HL-60/S4 treated with retinoic acid at 250 ng/mL for 4 days and 3 days (cell line): ENCODE measurements around the gene USP6NL.

Source experiments
- in situ Hi-C: fragments of 300-500 bp; cut with MboI; formaldehyde crosslinking; loops from 2 replicates; pipeline ENCODE4 v1.7.0; 2022; ENCODE audit warnings: low sequenced_read_pairs

The USP6NL gene

DNA sequence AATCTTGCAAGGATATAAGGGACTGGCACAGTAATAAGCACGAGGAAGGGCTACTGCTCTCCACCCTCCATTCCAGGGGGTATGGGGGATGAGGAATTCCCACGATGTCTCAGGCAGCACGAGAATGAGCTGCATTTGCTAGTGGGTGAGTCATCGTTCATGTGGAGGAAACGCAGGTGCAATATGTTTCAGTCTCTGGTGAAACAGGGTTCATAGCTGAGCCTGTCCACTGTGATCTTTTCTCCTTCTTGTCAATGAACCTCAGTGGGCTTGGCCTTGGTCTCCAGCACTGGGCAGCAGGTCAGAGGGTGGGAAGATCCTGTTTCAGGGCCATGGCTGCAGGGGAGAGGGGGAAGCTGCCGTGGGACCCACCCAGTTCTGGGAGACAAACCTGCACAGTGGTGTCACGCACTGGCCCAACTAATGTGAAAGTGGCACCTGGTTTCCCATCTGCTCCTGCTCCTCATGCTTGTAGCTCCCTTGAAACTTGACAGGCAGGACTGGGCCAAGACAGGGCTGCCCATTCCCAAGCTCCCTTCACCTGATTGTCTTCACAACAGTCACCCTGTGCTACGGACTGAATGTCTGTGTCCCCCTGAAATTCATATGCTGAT, 181.9 kb downstream of the USP6NL start:
- in situ Hi-C loops, result no loop called here

DNA sequence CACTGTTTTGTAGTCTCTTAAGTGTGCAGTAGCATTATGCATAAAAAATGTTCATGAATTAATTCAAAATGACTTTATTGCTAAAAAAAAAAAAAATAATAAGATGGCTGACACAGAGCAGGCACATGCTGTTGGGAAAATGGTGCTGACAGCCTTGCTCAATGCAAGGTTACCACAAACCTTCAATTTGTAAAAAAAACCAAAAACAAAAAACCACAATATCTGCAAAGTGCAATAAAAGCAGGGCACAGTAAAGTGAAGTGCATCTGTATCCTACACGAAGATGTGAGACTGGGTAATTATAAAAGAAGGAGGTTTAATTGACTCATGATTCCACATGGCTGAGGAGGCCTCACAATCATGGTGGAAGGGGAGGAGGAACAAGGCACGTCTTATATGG, 185.8 kb downstream of the USP6NL start:
- in situ Hi-C loops, result no loop called here

DNA sequence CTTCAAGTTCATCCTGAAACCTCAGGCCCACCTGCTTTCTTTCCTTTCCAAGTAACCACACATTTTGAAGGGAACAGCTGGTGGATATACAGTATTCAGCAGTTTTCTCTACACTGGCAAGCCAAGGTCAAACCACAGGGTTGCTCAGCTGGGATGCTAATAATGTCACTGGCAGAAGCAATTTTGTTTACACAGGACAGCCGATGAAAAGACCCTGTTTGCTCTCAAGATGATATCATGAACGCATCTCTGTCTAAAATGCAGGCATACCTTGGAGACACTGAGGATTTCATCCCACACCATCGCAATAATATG, 186.2 kb downstream of the USP6NL start:
- in situ Hi-C loops, result no loop called here

DNA sequence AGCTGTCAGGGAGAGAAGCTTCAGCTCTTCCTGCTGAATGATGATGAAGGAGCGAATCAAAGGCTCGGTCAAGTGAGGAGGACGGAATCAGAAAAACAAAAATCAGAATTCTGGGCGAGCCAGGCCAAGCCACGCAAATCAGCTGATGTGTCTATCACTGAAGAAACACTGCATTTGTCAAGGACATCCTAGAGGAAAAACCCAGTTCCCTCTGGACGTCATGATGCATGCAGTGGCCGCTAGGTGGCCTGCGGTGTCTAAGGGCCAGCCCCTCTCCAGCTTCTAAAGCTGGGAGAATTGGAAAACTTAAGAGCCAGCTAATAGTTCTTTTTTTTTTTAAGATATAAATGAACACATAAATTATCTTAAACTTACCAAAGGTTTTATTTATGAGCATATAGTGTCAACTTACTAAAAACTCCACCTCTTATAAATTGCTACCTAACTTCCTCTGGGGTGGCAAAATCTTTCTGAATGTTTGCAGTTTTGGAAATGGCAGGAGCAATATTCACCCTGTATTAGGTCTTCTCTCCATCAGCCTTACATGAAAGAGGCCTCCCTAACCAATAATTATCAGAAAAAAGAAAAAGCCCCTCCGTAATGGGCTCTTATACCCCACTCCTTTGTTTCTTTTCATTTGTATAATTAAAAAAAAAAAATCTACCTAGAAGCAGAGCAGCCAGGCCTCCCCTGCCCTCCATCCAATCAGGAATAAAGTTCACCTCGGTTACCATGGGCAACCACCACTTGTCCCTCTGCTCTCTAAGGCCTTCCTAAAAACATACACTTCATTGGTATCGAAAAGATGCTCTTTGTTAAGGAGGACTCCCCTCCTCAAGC, 186.8 kb downstream of the USP6NL start:
- in situ Hi-C loops, result no loop called here

DNA sequence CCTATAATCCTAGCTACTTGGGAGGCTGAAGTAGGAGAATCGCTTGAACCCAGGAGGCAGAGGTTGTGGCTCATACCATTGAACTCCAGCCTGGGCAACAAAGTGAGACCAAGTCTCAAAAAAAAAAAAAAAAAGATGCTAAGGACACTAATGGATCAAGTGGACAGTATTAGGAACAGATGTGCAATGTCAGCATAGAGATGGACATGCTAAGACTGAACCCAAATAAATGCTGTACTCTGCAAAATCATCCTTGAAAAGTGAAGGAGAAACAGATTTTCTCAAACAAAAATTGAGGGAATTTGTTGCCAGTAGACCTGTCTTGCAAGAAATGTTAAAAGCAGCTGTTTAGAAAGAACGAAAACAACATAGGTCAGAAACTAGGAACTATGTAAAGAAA, 194.5 kb downstream of the USP6NL start:
- in situ Hi-C loops, result no loop called here

DNA sequence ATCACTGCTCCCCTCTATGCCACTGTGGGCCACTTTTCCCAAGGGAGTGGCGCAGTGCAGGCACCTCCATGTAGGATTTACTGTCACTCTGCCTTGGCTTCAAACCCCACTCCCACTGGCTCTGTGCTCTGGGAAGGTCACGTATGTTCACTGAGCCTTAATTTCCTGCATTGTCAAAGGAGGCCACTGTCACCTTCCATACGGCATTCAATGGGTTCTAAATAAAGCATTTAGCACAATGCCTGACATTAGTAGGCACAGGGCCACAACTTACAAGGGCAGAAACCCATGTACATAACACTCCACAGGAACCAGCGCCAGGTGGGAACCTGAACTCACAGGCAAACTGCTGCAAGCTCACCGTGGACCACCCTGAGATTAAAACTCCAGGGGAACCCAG, 196.4 kb downstream of the USP6NL start:
- in situ Hi-C loops, result no loop called here

DNA sequence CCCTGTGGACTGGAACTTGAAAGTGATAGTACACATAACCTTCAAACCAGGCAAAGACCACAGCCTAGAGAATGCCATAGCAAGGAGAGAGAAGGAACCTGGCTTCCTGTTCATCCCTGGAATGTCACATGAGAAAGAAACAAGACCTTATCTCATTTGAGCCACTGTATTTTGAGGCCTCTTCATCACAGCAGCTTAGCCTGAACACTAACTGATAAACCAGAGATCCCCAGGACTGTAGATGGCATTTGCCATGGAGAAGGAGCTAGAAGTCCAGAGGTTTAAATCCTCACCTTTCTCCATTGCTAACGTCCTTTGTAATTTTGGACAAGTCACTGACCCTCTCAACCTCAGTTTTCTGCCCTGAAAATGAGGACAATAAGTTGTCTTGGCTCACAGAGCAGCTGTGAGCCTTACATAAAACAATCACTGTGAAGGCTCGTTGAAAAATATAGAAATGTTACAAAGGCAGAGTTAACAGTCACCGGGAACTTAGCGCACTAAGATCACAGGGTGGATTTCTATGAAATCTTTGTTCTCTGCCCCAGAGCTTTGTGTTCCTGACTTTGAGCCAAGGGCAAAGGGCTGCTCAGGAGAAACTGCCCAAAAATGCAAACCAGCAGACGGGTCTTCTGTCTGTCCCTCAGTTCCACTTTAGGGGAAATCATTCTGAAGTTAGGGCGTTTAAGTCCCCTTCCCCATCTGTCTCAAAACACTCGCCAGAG, 197.0 kb downstream of the USP6NL start:
- in situ Hi-C loops, result no loop called here

DNA sequence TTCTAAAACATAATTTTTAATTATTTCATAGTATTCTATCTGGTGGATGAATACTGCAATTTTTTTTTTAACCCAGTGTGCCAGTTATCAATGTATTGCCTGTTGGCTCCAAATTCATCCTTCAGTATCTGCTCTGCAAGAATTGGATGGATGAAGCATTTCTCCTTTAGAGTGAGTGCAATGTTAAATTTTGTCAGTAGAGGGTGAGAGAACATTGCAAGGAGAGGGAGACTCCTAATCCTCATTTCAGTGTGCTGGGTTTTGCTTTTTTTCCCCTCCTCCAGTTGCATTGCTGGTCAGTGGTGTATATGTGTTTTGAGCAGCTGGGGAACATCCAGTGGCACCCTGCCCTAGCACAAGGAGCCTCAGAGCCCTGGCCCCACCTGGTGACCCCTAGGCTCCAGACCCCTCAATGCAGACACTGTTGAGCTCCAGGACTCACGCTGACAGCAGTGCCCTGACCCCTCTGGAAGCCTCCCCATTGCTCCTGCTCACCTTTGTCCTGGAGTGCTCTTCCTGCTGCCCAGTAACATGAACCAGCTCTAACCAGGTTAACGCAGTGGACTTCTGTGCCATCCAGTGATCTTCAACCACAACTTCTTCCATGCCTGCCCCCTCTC, 199.4 kb downstream of the USP6NL start:
- in situ Hi-C loops, result no loop called here

DNA sequence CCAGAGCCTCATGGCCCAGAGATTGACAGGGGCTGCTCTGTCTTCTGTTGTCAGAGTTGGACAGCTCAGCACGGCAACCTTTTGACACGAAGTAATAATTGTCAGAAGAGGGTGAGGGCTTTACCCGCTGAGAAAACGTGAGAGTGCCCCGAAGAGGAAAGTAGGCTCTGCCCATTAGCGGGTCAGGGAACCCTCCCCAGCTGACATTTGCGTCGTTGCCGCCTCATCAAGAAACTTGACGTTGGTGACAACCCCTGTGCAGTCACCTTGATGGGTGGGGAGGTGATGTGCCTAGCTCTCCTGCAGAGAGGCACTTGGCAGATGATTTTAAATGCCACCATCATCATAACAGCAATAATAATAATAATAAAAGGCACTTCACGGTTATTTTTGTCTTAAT, 202.1 kb downstream of the USP6NL start:
- in situ Hi-C loops, result no loop called here

DNA sequence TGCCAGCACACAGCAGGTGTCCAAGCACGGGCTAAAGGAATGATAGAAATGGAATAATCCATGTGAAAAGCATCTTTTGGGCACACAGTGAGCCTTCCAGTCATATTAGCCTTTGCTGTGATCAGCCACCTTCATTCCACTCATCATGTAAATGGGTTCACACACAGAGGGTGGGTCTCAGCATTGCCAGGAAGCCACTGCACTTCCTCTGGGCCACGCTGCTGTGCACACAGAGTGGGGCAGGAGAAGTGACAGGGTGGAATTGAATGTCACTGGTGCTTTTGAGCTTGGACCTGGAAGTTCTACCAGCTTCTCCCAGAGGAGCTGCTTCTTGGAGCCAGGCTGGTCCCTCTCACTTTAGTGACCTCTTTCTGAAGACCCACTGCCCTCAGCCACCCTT, 203.5 kb downstream of the USP6NL start:
- in situ Hi-C loops, result no loop called here

DNA sequence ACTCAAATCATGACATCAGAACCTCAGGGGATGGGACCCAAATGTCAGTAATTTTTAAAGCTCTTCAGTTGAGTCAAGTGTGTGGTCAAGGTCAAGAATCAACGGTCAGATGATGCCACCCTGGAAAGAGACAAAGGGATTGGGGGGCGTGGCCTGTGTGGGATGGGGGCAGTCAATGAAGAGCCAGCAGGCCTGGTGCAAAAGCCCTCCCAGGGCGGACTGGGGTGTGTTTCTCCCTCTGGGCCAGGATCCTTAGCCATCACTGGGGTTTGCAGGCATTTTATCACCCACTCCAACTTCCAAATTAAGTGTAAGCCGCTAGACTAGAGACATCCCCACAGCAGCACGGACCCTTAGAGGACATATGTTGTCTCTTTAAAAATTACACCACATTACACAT, 204.7 kb downstream of the USP6NL start:
- in situ Hi-C loops, result no loop called here

DNA sequence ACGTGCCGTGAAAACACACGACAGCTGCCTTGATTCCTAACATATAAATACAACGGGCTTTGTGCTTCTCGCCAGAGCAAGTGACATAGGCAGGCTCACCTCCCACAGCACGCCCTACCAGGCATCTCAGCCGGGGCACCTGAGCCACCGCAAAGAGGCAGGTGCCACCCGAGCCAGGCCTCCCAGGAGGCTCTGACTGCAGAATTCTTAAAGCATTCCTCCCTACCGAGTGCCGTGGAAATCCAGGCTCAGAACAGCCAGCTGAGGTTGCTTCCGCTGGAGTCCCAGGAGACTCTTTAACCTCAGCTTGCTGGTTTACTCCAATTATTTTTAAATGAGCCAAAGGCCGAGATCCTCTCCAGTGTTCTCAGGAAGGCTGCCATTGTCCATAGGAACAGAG, 206.5 kb downstream of the USP6NL start:
- in situ Hi-C loops, result no loop called here
